GM12878 (cell line): ENCODE data around the gene PAXX. TPM values are rescaled to one million over a fixed set of nuclear protein-coding genes. Genes with fewer than 3 reads are reported as not detected.

Experiments
- ATAC-seq: fragments of 200-7000 bp; cut with Tn5 transposase; 3 replicates; pipeline ENCODE4 v1.9.1; 2020; ENCODE audit warnings: mild to moderate bottlenecking, moderate library complexity
- BruUV-seq: library from RNA; stranded (reverse); fragments of 400-500 nt; replicated peaks from 2 replicates; lab custom pipeline; 2021; lab: Mats Ljungman, UMichigan
- CTCF ChIA-PET: fragments of 300-600 bp; sonication (Branson Sonifier 250); formaldehyde crosslinking; extraction: SDS; loops from one replicate; lab custom pipeline; 2021; ENCODE audit warnings: inconsistent platforms; lab: Yijun Ruan, JAX
- POLR2A ChIA-PET: fragments of 350-600 bp; formaldehyde crosslinking; extraction: SDS; loops from one replicate; lab custom pipeline; 2021; ENCODE audit warnings: inconsistent platforms; lab: Charles Lee
- RAD21 ChIA-PET: fragments of 300-600 bp; sonication (Branson Sonifier 250); formaldehyde crosslinking; loops from one replicate; lab custom pipeline; 2023; ENCODE audit warnings: antibody characterized with exemption; ENCODE audit not compliant: unreplicated experiment; lab: Charles Lee
- SMC1A ChIA-PET: fragments of 300-600 bp; sonication (Branson Sonifier 250); formaldehyde crosslinking; loops from one replicate; lab custom pipeline; 2023; ENCODE audit not compliant: unreplicated experiment, uncharacterized antibody; lab: Charles Lee
- DNase-seq: peaks from one replicate; pipeline ENCODE4 v3.0.0-alpha.2; 2011; ENCODE audit warnings: low read depth, low spot score
- FAIRE-seq: peaks from 3 replicates; lab custom pipeline; 2011; peaks lifted over from hg19 to GRCh38; lab: Jason Lieb, UNC
- H2AFZ ChIP-seq: 2 replicates; pipeline ENCODE4 v1.6.0; 2011; ENCODE audit warnings: low read depth, low read length, control low read depth; ENCODE audit not compliant: control insufficient read depth
- H3K27ac ChIP-seq: 2 replicates; pipeline ENCODE4 v1.5.1; 2011; ENCODE audit warnings: control low read depth; ENCODE audit not compliant: control insufficient read depth, insufficient read depth
- H3K27me3 ChIP-seq, 2 experiments: replicated peaks in 1 of 2; 2 replicates each; pipeline versions ENCODE4 v1.6.0 to v1.6.1; 2011; ENCODE audit warnings: low read length in 1 of 2; ENCODE audit not compliant: control insufficient read depth in 2 of 2, insufficient read depth in 2 of 2
- H3K36me3 ChIP-seq, 2 experiments: 2 replicates each; pipeline ENCODE4 v1.5.1; 2011; ENCODE audit warnings: low read length in 1 of 2; ENCODE audit not compliant: control insufficient read depth in 2 of 2, insufficient read depth in 2 of 2
- H3K4me1 ChIP-seq: 2 replicates; pipeline ENCODE4 v1.6.1; 2011; ENCODE audit warnings: mild to moderate bottlenecking, low read length, moderate library complexity, mixed read lengths; ENCODE audit not compliant: control insufficient read depth, insufficient read depth
- H3K4me2 ChIP-seq: 2 replicates; pipeline ENCODE4 v1.6.0; 2011; ENCODE audit warnings: control low read depth; ENCODE audit not compliant: control insufficient read depth, insufficient read depth
- H3K4me3 ChIP-seq: fragments of 200-600 bp; sonication (generic); 2 replicates; pipeline ENCODE4 v1.5.1; 2016
- H3K79me2 ChIP-seq: 2 replicates; pipeline ENCODE4 v1.6.0; 2011; ENCODE audit warnings: low read length; ENCODE audit not compliant: control insufficient read depth, insufficient read depth
- H3K9ac ChIP-seq: 2 replicates; pipeline ENCODE4 v1.8.0; 2011; ENCODE audit warnings: low read length, control low read depth, mixed read lengths; ENCODE audit not compliant: control insufficient read depth, insufficient read depth
- H3K9me3 ChIP-seq: replicated peaks from 3 replicates; pipeline ENCODE4 v1.5.1; 2011; ENCODE audit warnings: mild to moderate bottlenecking, low read length; ENCODE audit not compliant: control insufficient read depth, insufficient read depth
- H4K20me1 ChIP-seq: 2 replicates; pipeline ENCODE4 v1.6.0; 2011; ENCODE audit not compliant: control insufficient read depth, insufficient read depth
- ATF7 ChIP-seq: fragments of 450-650 bp; IDR thresholded peaks from 2 replicates; pipeline ENCODE4 v1.6.1; 2016; ENCODE audit warnings: low read depth, mild to moderate bottlenecking
- CBX5 ChIP-seq: sonication (generic); IDR thresholded peaks from 2 replicates; pipeline ENCODE4 v1.6.1; 2016; ENCODE audit warnings: low read depth, moderate library complexity, mild to moderate bottlenecking, inconsistent platforms
- CHD4 ChIP-seq: fragments of 200-600 bp; sonication (generic); IDR thresholded peaks from 2 replicates; pipeline ENCODE4 v1.6.1; 2016; ENCODE audit warnings: mild to moderate bottlenecking
- EED ChIP-seq: sonication (generic); IDR thresholded peaks from 2 replicates; pipeline ENCODE4 v1.6.1; 2016; ENCODE audit warnings: antibody characterized with exemption, low read depth
- NFYB ChIP-seq: IDR thresholded peaks from 2 replicates; pipeline ENCODE4 v1.6.1; 2011; ENCODE audit warnings: low read depth, mild to moderate bottlenecking, low read length, improper control_type of control experiment, moderate library complexity; ENCODE audit not compliant: insufficient read depth
- NRF1 ChIP-seq: conservative IDR thresholded peaks from 2 replicates; pipeline ENCODE4 v1.6.1; 2011; ENCODE audit warnings: mild to moderate bottlenecking, low read depth, low read length, improper control_type of control experiment
- SIX5 ChIP-seq: IDR thresholded peaks from 2 replicates; pipeline ENCODE4 v1.6.1; 2011; ENCODE audit warnings: mild to moderate bottlenecking, low read depth, low read length, moderate library complexity; ENCODE audit not compliant: severe bottlenecking
- ZZZ3 ChIP-seq: IDR thresholded peaks from 2 replicates; pipeline ENCODE4 v1.6.1; 2011; ENCODE audit warnings: low read depth; ENCODE audit not compliant: control insufficient read depth, insufficient read length
- WGBS: methylation state at CpG from one replicate; pipeline ENCODE4 v1.1.6; 2016; ENCODE audit warnings: low lambda C conversion rate; ENCODE audit not compliant: insufficient replicate concordance, insufficient coverage; ENCODE audit errors: missing lambda C conversion rate; 5-methylcytosine and 5-hydroxymethylcytosine counted together
- in situ Hi-C: fragments of 300-500 bp; cut with MboI; formaldehyde crosslinking; loops from 9 replicates; pipeline ENCODE4 v1.14.3; 2018; ENCODE audit warnings: mixed read lengths
- intact Hi-C: fragments of 100-400 bp; cut with micrococcal nuclease; formaldehyde crosslinking; loops from one replicate; pipeline ENCODE4 v1.14.2; 2022; ENCODE audit not compliant: unreplicated experiment
- polyA plus RNA-seq, 11 experiments: library from polyadenylated mRNA; depleted of rRNA in 4 of 11; unstranded in 6 of 11; stranded (reverse) in 5 of 11; fragments of >200 nt; fragmentation: Nextera tagmentation in 4 of 11; fragmentation: Illumina TruSeq in 1 of 11; extraction: Ambion mirVana in 4 of 11; extraction: Trizol in 1 of 11; gene quantifications; 1 replicate in 1 of 11; 2 replicates in 10 of 11; pipeline versions ENCODE4 v1.2.1 to v1.2.3, GENCODE V29; 2011 to 2016; ENCODE audit warnings: inconsistent platforms in 2 of 11, missing spikeins in 2 of 11, low read depth in 1 of 11
- total RNA-seq, 4 experiments: library from RNA; depleted of rRNA in 3 of 4; stranded (reverse); fragments of >200 nt in 3 of 4; fragmentation: Illumina TruSeq in 1 of 4; extraction: Trizol in 1 of 4; gene quantifications; 2 replicates each; pipeline versions ENCODE4 v1.2.1 to v1.2.3, GENCODE V29; 2013 to 2021
- TF ChIP-seq, protein P1 (sequence below): IDR thresholded peaks from 2 replicates; pipeline ENCODE4 v1.6.1; 2011; ENCODE audit warnings: mild to moderate bottlenecking, low read depth, low read length, moderate library complexity; ENCODE audit not compliant: insufficient replicate concordance
- TF ChIP-seq, protein P2 (sequence below): IDR thresholded peaks from 2 replicates; pipeline ENCODE4 v1.6.1; 2011; ENCODE audit warnings: low read depth, low read length, improper control_type of control experiment, borderline replicate concordance
- TF ChIP-seq, protein P3 (sequence below): IDR thresholded peaks from 2 replicates; pipeline ENCODE4 v1.6.1; 2012; ENCODE audit warnings: improper control_type of control experiment, low read depth, low read length; ENCODE audit not compliant: insufficient replicate concordance
- TF ChIP-seq, protein P4 (sequence below): fragments of 150-350 bp; IDR thresholded peaks from 2 replicates; pipeline ENCODE4 v1.6.1; 2014; ENCODE audit warnings: mild to moderate bottlenecking, low read depth, low read length

Gene PAXX
- total and polyA plus RNA-seq, 10 of the 15 experiments (the other 5 are each of a cell fraction or from before 2014, with no cell fraction given) = 0.18 to 60.6 (median 29.5) TPM

DNA sequence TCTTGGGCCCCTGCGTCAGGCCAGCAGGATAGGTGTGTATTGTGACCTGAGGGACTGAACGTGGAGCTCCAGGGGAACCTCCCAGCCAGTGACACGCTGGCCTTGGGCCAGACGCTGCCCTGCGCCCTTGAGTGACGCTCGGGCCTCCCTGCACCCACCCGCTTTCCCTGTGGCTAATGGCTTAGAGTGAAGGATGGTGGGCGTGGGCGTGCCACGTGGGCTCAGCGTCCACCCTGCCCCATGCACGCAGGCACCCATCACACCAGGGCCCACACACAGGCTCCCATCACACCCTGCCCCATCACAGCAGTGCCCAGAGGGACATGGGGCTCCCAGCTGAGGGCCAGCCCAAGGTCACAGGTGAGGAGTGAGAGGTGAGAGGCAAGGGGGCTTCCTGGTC, 44.8 kb downstream of the PAXX start:
- ChIA-PET POLR2A (interaction anchor here (0.6 kb wide), 1 partner anchor 22 kb away, joined by 3 read pairs; no protein-coding TSS in a partner anchor), RAD21 (interaction anchor here (3.8 kb wide), 1 partner anchor 89 kb away, joined by 109 read pairs; no protein-coding TSS in a partner anchor), CTCF (interaction anchor here (1.0 to 4.4 kb wide), 6 partner anchors 10 to 250 kb away, joined by 3 to 163 read pairs (median 19); partner anchors contain the start of gene NPDC1), SMC1A (interaction anchor here (1.5 kb wide), 1 partner anchor 249 kb away, joined by 3 read pairs; no protein-coding TSS in a partner anchor)
- H4K20me1 ChIP-seq = no peaks in the 10 kb centered on the region
- peaks cover 21% of the 10 kb centered on the region for H3K4me1 ChIP-seq
- no peak overlapping the region for H3K27ac ChIP-seq
- DNase-seq (no peak), ATAC-seq (no peak), FAIRE-seq (no peak)
- no peaks in the 10 kb centered on the region for H3K9me3 ChIP-seq
- H3K36me3 ChIP-seq = no peaks in the 10 kb centered on the region
- in situ Hi-C loops = loop anchor here (5.0 kb wide), 2 partner anchors 90 to 240 kb away; partner anchors contain the start of genes C8G and CCDC183
- no peak overlapping the region for H3K4me2 ChIP-seq
- intact Hi-C loops = loop anchor here (5.0 kb wide), 1 partner anchor 190 kb away; the partner anchor contains the start of gene PHPT1
- no peak overlapping the region for H3K9ac ChIP-seq
- WGBS = 48% methylated on average over 12 of the region's 13 CpGs
- no peaks in the 10 kb centered on the region for H3K79me2 ChIP-seq
- BruUV-seq = no TSS peak
- no peaks in the 10 kb centered on the region for H3K27me3 ChIP-seq
- H2AFZ ChIP-seq = no peak overlapping the region
- no peak overlapping the region for H3K4me3 ChIP-seq
- TF ChIP-seq CBX5 (no peak), CHD4 (no peak), NFYB (no peak), ZZZ3 (no peak), NRF1 (no peak), SIX5 (no peak), ATF7 (no peak), EED (no peak)
- TF ChIP-seq, protein P1, sequence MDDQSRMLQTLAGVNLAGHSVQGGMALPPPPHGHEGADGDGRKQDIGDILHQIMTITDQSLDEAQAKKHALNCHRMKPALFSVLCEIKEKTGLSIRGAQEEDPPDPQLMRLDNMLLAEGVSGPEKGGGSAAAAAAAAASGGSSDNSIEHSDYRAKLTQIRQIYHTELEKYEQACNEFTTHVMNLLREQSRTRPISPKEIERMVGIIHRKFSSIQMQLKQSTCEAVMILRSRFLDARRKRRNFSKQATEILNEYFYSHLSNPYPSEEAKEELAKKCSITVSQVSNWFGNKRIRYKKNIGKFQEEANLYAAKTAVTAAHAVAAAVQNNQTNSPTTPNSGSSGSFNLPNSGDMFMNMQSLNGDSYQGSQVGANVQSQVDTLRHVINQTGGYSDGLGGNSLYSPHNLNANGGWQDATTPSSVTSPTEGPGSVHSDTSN = no peak
- TF ChIP-seq, protein P2, sequence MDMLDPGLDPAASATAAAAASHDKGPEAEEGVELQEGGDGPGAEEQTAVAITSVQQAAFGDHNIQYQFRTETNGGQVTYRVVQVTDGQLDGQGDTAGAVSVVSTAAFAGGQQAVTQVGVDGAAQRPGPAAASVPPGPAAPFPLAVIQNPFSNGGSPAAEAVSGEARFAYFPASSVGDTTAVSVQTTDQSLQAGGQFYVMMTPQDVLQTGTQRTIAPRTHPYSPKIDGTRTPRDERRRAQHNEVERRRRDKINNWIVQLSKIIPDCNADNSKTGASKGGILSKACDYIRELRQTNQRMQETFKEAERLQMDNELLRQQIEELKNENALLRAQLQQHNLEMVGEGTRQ = no peak
- TF ChIP-seq, protein P3, sequence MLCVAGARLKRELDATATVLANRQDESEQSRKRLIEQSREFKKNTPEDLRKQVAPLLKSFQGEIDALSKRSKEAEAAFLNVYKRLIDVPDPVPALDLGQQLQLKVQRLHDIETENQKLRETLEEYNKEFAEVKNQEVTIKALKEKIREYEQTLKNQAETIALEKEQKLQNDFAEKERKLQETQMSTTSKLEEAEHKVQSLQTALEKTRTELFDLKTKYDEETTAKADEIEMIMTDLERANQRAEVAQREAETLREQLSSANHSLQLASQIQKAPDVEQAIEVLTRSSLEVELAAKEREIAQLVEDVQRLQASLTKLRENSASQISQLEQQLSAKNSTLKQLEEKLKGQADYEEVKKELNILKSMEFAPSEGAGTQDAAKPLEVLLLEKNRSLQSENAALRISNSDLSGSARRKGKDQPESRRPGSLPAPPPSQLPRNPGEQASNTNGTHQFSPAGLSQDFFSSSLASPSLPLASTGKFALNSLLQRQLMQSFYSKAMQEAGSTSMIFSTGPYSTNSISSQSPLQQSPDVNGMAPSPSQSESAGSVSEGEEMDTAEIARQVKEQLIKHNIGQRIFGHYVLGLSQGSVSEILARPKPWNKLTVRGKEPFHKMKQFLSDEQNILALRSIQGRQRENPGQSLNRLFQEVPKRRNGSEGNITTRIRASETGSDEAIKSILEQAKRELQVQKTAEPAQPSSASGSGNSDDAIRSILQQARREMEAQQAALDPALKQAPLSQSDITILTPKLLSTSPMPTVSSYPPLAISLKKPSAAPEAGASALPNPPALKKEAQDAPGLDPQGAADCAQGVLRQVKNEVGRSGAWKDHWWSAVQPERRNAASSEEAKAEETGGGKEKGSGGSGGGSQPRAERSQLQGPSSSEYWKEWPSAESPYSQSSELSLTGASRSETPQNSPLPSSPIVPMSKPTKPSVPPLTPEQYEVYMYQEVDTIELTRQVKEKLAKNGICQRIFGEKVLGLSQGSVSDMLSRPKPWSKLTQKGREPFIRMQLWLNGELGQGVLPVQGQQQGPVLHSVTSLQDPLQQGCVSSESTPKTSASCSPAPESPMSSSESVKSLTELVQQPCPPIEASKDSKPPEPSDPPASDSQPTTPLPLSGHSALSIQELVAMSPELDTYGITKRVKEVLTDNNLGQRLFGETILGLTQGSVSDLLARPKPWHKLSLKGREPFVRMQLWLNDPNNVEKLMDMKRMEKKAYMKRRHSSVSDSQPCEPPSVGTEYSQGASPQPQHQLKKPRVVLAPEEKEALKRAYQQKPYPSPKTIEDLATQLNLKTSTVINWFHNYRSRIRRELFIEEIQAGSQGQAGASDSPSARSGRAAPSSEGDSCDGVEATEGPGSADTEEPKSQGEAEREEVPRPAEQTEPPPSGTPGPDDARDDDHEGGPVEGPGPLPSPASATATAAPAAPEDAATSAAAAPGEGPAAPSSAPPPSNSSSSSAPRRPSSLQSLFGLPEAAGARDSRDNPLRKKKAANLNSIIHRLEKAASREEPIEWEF = no peak
- TF ChIP-seq, protein P4, sequence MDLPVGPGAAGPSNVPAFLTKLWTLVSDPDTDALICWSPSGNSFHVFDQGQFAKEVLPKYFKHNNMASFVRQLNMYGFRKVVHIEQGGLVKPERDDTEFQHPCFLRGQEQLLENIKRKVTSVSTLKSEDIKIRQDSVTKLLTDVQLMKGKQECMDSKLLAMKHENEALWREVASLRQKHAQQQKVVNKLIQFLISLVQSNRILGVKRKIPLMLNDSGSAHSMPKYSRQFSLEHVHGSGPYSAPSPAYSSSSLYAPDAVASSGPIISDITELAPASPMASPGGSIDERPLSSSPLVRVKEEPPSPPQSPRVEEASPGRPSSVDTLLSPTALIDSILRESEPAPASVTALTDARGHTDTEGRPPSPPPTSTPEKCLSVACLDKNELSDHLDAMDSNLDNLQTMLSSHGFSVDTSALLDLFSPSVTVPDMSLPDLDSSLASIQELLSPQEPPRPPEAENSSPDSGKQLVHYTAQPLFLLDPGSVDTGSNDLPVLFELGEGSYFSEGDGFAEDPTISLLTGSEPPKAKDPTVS = no peak
